Panc1 (cell line): ENCODE data around the gene PROM1. TPM values are rescaled to one million over a fixed set of nuclear protein-coding genes. Genes with fewer than 3 reads are reported as not detected.

Source experiments
- ATAC-seq: fragments of 200-7000 bp; cut with Tn5 transposase; 2 replicates; pipeline ENCODE4 v1.9.1; 2020; ENCODE audit warnings: mild to moderate bottlenecking, moderate library complexity
- BruUV-seq: library from RNA; stranded (reverse); fragments of 400-500 nt; replicated peaks from 2 replicates; lab custom pipeline; 2021; lab: Mats Ljungman, UMichigan
- CTCF ChIA-PET: fragments of 300-600 bp; sonication (Branson Sonifier 250); formaldehyde crosslinking; loops from one replicate; lab custom pipeline; 2022; ENCODE audit warnings: antibody characterized with exemption; lab: Charles Lee
- POLR2A ChIA-PET: fragments of 300-600 bp; sonication (Branson Sonifier 250); formaldehyde crosslinking; loops from one replicate; lab custom pipeline; 2022; ENCODE audit warnings: antibody characterized with exemption; lab: Charles Lee
- DNase-seq: peaks from one replicate; pipeline ENCODE4 v3.0.0-alpha.2; 2010; ENCODE audit warnings: low read depth, low spot score
- H3K27ac ChIP-seq: 2 replicates; pipeline ENCODE4 v1.5.1; 2011; ENCODE audit warnings: mild to moderate bottlenecking, low read length, inconsistent platforms
- H3K27me3 ChIP-seq: fragments of 200-500 bp; sonication (Bioruptor generic); 2 replicates; pipeline ENCODE4 v1.6.0; 2014; ENCODE audit warnings: low read length, inconsistent platforms; ENCODE audit not compliant: control insufficient read depth, insufficient read depth
- H3K36me3 ChIP-seq: fragments of 200-500 bp; sonication (Bioruptor generic); 2 replicates; pipeline ENCODE4 v1.5.1; 2014; ENCODE audit warnings: inconsistent platforms, mild to moderate bottlenecking, low read length, moderate library complexity; ENCODE audit not compliant: control insufficient read depth, insufficient read depth
- H3K4me1 ChIP-seq: 2 replicates; pipeline ENCODE4 v1.5.1; 2011; ENCODE audit warnings: inconsistent platforms, mild to moderate bottlenecking, low read length, moderate library complexity; ENCODE audit not compliant: control insufficient read depth, insufficient read depth
- H3K4me3 ChIP-seq, 2 experiments: 2 replicates each; pipeline ENCODE4 v1.5.1; 2011 to 2012; ENCODE audit warnings: low read depth in 2 of 2, low read length in 2 of 2, mild to moderate bottlenecking in 2 of 2, inconsistent platforms in 1 of 2, moderate library complexity in 1 of 2
- H3K9me3 ChIP-seq: fragments of 200-500 bp; sonication (Bioruptor generic); 2 replicates; pipeline ENCODE4 v1.5.1; 2014; ENCODE audit warnings: low read depth, mild to moderate bottlenecking, inconsistent platforms, low read length, moderate library complexity; ENCODE audit not compliant: control insufficient read depth, insufficient read depth
- CTCF ChIP-seq: fragments of 450-650 bp; IDR thresholded peaks from 2 replicates; pipeline ENCODE4 v1.5.1; 2017; ENCODE audit warnings: mild to moderate bottlenecking
- POLR2AphosphoS5 ChIP-seq: IDR thresholded peaks from 2 replicates; pipeline ENCODE4 v1.6.1; 2012; ENCODE audit warnings: mild to moderate bottlenecking, low read depth, low read length, moderate library complexity
- REST ChIP-seq, 2 experiments: IDR thresholded peaks; 2 replicates each; pipeline ENCODE4 v1.6.1; 2011 to 2012; ENCODE audit warnings: low read depth in 2 of 2, control low read depth in 1 of 2, low read length in 1 of 2, mild to moderate bottlenecking in 1 of 2, moderate library complexity in 1 of 2; ENCODE audit not compliant: insufficient read depth in 1 of 2
- SIN3A ChIP-seq: IDR thresholded peaks from 2 replicates; pipeline ENCODE4 v1.6.1; 2012; ENCODE audit warnings: low read depth, mild to moderate bottlenecking, low read length, moderate library complexity, borderline replicate concordance; ENCODE audit not compliant: insufficient read depth
- TCF7L2 ChIP-seq: IDR thresholded peaks from 2 replicates; pipeline ENCODE4 v1.6.1; 2011; ENCODE audit warnings: mild to moderate bottlenecking, low read depth, low read length, inconsistent platforms
- in situ Hi-C: cut with HindIII; loops from 2 replicates; pipeline ENCODE4 v1.10.0; 2016; ENCODE audit warnings: low sequenced_read_pairs, low pct_unique_long_range_greater_than_20kb
- intact Hi-C: fragments of 100-400 bp; cut with micrococcal nuclease; formaldehyde crosslinking; loops from one replicate; pipeline ENCODE4 v1.10.0; 2022; ENCODE audit not compliant: unreplicated experiment
- total RNA-seq: library from RNA; stranded (reverse); gene quantifications from one replicate; pipeline ENCODE4 v1.2.1, GENCODE V29; 2021; ENCODE audit not compliant: unreplicated experiment

PROM1 gene
- total RNA-seq, 1 experiment from 2014 or later, result 0.18 TPM

GRCh38 chr4:16072168-16072567 lies 11.7 kb downstream of the PROM1 start:
- no peak overlapping the region for H3K27ac ChIP-seq
- ATAC-seq (no peak), DNase-seq (no peak)
- ChIA-PET CTCF (no interaction called here), POLR2A (no interaction called here)
- H3K4me3 ChIP-seq, result no peak overlapping the region
- no peaks in the 10 kb centered on the region for H3K9me3 ChIP-seq
- TF ChIP-seq POLR2AphosphoS5 (no peak), REST (IDR thresholded peaks at IDR 0.05; ENCODE audit: insufficient read depth in 1 of 2, low read depth in 2 of 2, low read length in 1 of 2) (no peak), CTCF (no peak), SIN3A (no peak), TCF7L2 (no peak)
- no peaks in the 10 kb centered on the region for H3K4me1 ChIP-seq
- BruUV-seq, result no TSS peak
- H3K27me3 ChIP-seq, result peaks cover 7% of the 10 kb centered on the region
- no peaks in the 10 kb centered on the region for H3K36me3 ChIP-seq
- in situ Hi-C loops, result no loop called here
- intact Hi-C loops, result no loop called here

- POLR2A ChIA-PET, result no interaction called here
These were observed 13.6 kb downstream of the PROM1 start for GRCh38 chr4:16070203-16070602.

More at GRCh38 chr4:16070203-16070602, 13.6 kb downstream of the PROM1 start:
- in situ Hi-C loops (no loop called here), intact Hi-C loops (no loop called here)
- CTCF ChIA-PET, result no interaction called here
- no peaks in the 10 kb centered on the region for H3K36me3 ChIP-seq
- H3K27me3 ChIP-seq, result peaks cover 7% of the 10 kb centered on the region
- no peaks in the 10 kb centered on the region for H3K9me3 ChIP-seq
- TF ChIP-seq TCF7L2 (no peak), REST (IDR thresholded peaks at IDR 0.05; ENCODE audit: insufficient read depth in 1 of 2, low read depth in 2 of 2, low read length in 1 of 2) (no peak), POLR2AphosphoS5 (no peak), SIN3A (no peak), CTCF (no peak)
- H3K4me1 ChIP-seq, result no peaks in the 10 kb centered on the region
- ATAC-seq, result no peak
- no TSS peak for BruUV-seq
- no peak for DNase-seq
- no peak overlapping the region for H3K4me3 ChIP-seq
- no peak overlapping the region for H3K27ac ChIP-seq
